SU-DHL-6 (cell line): ENCODE measurements around the gene KLF11.
A peak's percentile ranks its signal among the peaks of the same experiment; 100 is the strongest.

Source experiments
- H2AFZ ChIP-seq: fragments of 200-600 bp; sonication (generic); 2 replicates; pipeline ENCODE4 v1.6.1; 2014; ENCODE audit warnings: low read depth, mild to moderate bottlenecking, moderate library complexity, mixed read lengths, antibody characterized with exemption, low read length; ENCODE audit not compliant: severe bottlenecking
- H3F3A ChIP-seq: fragments of 200-600 bp; shearing (Covaris generic); 2 replicates; pipeline ENCODE4 v1.6.0; 2016; ENCODE audit warnings: antibody characterized with exemption, mild to moderate bottlenecking; ENCODE audit not compliant: insufficient read depth
- H3K27ac ChIP-seq: fragments of 200-600 bp; sonication (generic); 2 replicates; pipeline ENCODE4 v1.5.1; 2016; ENCODE audit warnings: low read depth, mild to moderate bottlenecking, low read length, moderate library complexity, mixed read lengths
- H3K27me3 ChIP-seq: fragments of 200-600 bp; sonication (generic), shearing (Covaris generic); 2 replicates; pipeline ENCODE4 v1.6.0; 2014; ENCODE audit warnings: mild to moderate bottlenecking, low read length
- H3K36me3 ChIP-seq: fragments of 200-600 bp; sonication (generic); 2 replicates; pipeline ENCODE4 v1.6.1; 2014; ENCODE audit warnings: mild to moderate bottlenecking, low read length, mixed read lengths
- H3K4me2 ChIP-seq: fragments of 300-600, 200-600 bp; shearing (Covaris generic), sonication (generic); 2 replicates; pipeline ENCODE4 v1.6.0; 2014; ENCODE audit warnings: low read length, low read depth, mild to moderate bottlenecking; ENCODE audit not compliant: poor library complexity, severe bottlenecking
- H3K4me3 ChIP-seq: fragments of 200-600 bp; sonication (generic); 2 replicates; pipeline ENCODE4 v1.5.1; 2014; ENCODE audit warnings: antibody characterized with exemption, low read length, mild to moderate bottlenecking, mixed read lengths; ENCODE audit not compliant: insufficient read depth, poor library complexity, severe bottlenecking
- H3K79me2 ChIP-seq: fragments of 200-600 bp; sonication (generic); 2 replicates; pipeline ENCODE4 v1.6.1; 2014; ENCODE audit warnings: mild to moderate bottlenecking, low read length, moderate library complexity; ENCODE audit not compliant: insufficient read depth
- H3K9ac ChIP-seq: fragments of 200-600 bp; sonication (generic); 2 replicates; pipeline ENCODE4 v1.7.0; 2014; ENCODE audit warnings: mild to moderate bottlenecking, low read length
- H3K9me2 ChIP-seq: fragments of 200-600 bp; sonication (generic); replicated peaks from 2 replicates; pipeline ENCODE4 v1.6.1; 2014; ENCODE audit warnings: low read length; ENCODE audit not compliant: insufficient read depth
- H3K9me3 ChIP-seq: fragments of 200-600 bp; sonication (generic); 2 replicates; pipeline ENCODE4 v1.6.1; 2014; ENCODE audit warnings: low read length, mixed read lengths; ENCODE audit not compliant: insufficient read depth
- H4K20me1 ChIP-seq: fragments of 200-600 bp; sonication (generic); 2 replicates; pipeline ENCODE4 v1.6.1; 2014; ENCODE audit warnings: low read depth, mild to moderate bottlenecking, antibody characterized with exemption, low read length, moderate library complexity, mixed read lengths
- CTCF ChIP-seq: fragments of 200-600 bp; sonication (generic); IDR thresholded peaks from one replicate; pipeline ENCODE4 v1.5.1; 2017; ENCODE audit warnings: antibody characterized with exemption, mild to moderate bottlenecking, low read length, moderate library complexity; ENCODE audit not compliant: insufficient read depth, poor library complexity, severe bottlenecking
- EZH2phosphoT487 ChIP-seq: fragments of 200-600 bp; sonication (generic), shearing (Covaris generic); conservative IDR thresholded peaks from 2 replicates; pipeline ENCODE4 v1.6.1; 2018; ENCODE audit warnings: mild to moderate bottlenecking, antibody characterized with exemption, low read length, moderate library complexity, mixed read lengths

Gene KLF11

GRCh38 chr2:10071595-10071994 is 28.2 kb downstream of the KLF11 start:
- no peak overlapping the region for H3K9ac ChIP-seq
- no peak overlapping the region for H2AFZ ChIP-seq
- no peaks in the 10 kb centered on the region for H3F3A ChIP-seq
- H3K9me2 ChIP-seq = no peaks in the 10 kb centered on the region
- no peak overlapping the region for H3K4me3 ChIP-seq
- H3K79me2 ChIP-seq = no peaks in the 10 kb centered on the region
- no peaks in the 10 kb centered on the region for H3K27me3 ChIP-seq
- peaks cover 9% of the 10 kb centered on the region; the same call in 1 of the 2 replicates for H3K9me3 ChIP-seq
- H3K27ac ChIP-seq = no peak overlapping the region
- H3K4me2 ChIP-seq = no peak overlapping the region
- TF ChIP-seq EZH2phosphoT487 = no peak
- TF ChIP-seq CTCF = no peak
- no peaks in the 10 kb centered on the region for H4K20me1 ChIP-seq
- H3K36me3 ChIP-seq = no peaks in the 10 kb centered on the region

DNA sequence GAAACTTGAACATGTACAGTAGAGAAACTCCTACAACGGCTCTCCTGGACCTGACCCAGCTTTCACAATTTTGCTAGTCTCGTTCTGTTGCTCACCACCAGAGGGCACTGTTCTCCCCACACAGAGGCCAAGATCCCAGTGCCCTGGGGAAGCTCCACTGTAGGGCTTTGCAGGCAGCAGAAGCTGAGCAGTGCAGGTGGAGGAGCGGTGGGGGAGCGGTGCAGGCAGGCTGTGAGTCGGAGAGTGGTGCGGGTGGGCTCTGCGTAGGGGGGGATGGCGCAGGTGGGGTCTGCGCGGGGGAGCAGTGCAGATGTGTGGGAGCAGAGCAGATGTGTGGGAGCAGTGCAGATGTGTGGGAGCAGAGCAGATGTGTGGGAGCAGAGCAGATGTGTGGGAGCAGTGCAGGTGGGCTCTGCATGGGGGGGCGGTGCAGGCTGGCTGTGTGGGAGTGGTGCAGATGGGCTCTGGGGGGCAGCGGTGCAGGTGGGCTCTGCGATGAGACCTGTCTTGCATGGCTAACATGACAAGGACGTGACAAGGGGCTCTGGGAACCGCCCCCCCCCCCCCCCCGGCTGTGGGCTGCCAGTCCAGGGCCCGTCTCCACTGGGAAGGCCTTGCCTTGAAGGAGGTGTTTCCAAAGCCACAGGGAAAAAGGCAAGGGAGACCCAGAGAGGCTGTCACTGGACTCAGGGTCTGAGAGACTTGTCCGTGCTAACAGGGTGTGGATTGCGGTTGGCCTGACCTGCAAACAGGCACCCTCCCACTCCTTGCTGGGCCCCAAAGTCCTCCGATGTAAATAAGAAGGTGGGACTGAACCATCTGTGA is 29.5 kb downstream of the KLF11 start:
- no peak overlapping the region for H2AFZ ChIP-seq
- no peaks in the 10 kb centered on the region for H4K20me1 ChIP-seq
- H3K9ac ChIP-seq = no peak overlapping the region
- H3K4me3 ChIP-seq = no peak overlapping the region
- H3F3A ChIP-seq = no peaks in the 10 kb centered on the region
- no peaks in the 10 kb centered on the region for H3K79me2 ChIP-seq
- H3K4me2 ChIP-seq = no peak overlapping the region
- peaks cover 5% of the 10 kb centered on the region; the same call in 1 of the 2 replicates for H3K9me3 ChIP-seq
- H3K27ac ChIP-seq = no peak overlapping the region
- H3K36me3 ChIP-seq = no peaks in the 10 kb centered on the region
- no peaks in the 10 kb centered on the region for H3K9me2 ChIP-seq
- H3K27me3 ChIP-seq = no peaks in the 10 kb centered on the region
- TF ChIP-seq EZH2phosphoT487 = no peak
- peak; percentile 81 for TF ChIP-seq CTCF

- Histone ChIP-seq H3K36me3 (no peaks in the 10 kb centered on the region), H3K4me3 (no peak overlapping the region), H3K4me2 (no peak overlapping the region), H2AFZ (no peak overlapping the region), H3K79me2 (no peaks in the 10 kb centered on the region), H3K9me3 (no peaks in the 10 kb centered on the region), H3K27me3 (no peaks in the 10 kb centered on the region), H3K9ac (no peak overlapping the region), H3K9me2 (no peaks in the 10 kb centered on the region), H3K27ac (no peak overlapping the region), H4K20me1 (no peaks in the 10 kb centered on the region), H3F3A (0 out of 2 replicates have a peak, but pooled peaks cover 1% of the 10 kb centered on the region)
- TF ChIP-seq CTCF = no peak
- TF ChIP-seq EZH2phosphoT487 = no peak
Measured at GRCh38 chr2:10073706-10074105, 30.4 kb downstream of the KLF11 start.
